Gastroesophageal sphincter (tissue), 3 donors: ENCODE results near the gene CTNNA3.

Source experiments
- EP300 ChIP-seq: sonication (generic); formaldehyde crosslinking; IDR thresholded peaks from one replicate; pipeline ENCODE4 v1.6.1; 2017; ENCODE audit warnings: antibody characterized with exemption, mild to moderate bottlenecking
- POLR2A ChIP-seq, 2 donors: fragments of 450-650 bp; IDR thresholded peaks; one replicate each; pipeline ENCODE4 v1.6.1; 2017; ENCODE audit warnings: antibody characterized with exemption in 2 of 2, mild to moderate bottlenecking in 2 of 2, moderate library complexity in 1 of 2
- TF ChIP-seq, protein P1 (sequence below), 4 experiments: fragments of 200-600 bp in 2 of 4; fragments of 450-650 bp in 2 of 4; sonication (generic) in 1 of 4; IDR thresholded peaks; one replicate each; pipeline ENCODE4 v1.5.1; 2017 to 2019; ENCODE audit warnings: antibody characterized with exemption in 4 of 4, mild to moderate bottlenecking in 2 of 4, moderate library complexity in 2 of 4

DNA sequence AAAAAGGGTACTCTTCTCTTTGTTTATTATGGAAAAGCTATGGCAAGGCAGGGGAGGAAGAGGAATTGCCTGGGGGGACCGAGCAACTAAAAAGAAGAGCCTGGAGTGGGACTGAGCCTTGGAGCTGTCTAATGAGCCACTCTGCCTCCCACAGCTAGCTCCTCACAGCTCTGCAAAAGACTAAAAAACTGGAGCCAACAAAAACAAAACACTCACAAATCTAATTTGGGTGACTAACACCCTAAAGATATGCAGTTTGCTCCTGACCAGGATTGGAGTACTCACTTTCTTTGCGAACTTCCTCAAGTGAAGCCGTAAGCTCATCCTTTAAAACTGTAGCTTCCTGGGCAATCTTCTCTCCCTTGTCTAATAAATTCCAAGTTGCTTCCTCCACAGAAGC is 89.4 kb downstream of the CTNNA3 start:
- TF ChIP-seq, protein P1, sequence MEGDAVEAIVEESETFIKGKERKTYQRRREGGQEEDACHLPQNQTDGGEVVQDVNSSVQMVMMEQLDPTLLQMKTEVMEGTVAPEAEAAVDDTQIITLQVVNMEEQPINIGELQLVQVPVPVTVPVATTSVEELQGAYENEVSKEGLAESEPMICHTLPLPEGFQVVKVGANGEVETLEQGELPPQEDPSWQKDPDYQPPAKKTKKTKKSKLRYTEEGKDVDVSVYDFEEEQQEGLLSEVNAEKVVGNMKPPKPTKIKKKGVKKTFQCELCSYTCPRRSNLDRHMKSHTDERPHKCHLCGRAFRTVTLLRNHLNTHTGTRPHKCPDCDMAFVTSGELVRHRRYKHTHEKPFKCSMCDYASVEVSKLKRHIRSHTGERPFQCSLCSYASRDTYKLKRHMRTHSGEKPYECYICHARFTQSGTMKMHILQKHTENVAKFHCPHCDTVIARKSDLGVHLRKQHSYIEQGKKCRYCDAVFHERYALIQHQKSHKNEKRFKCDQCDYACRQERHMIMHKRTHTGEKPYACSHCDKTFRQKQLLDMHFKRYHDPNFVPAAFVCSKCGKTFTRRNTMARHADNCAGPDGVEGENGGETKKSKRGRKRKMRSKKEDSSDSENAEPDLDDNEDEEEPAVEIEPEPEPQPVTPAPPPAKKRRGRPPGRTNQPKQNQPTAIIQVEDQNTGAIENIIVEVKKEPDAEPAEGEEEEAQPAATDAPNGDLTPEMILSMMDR (IDR thresholded peaks at IDR 0.05) = no peak
- TF ChIP-seq POLR2A (IDR thresholded peaks at IDR 0.05) (no peak), EP300 (no peak)
